Keratinocyte (primary cell): ENCODE data around the gene INO80. TPM values are rescaled to one million over a fixed set of nuclear protein-coding genes. Genes with fewer than 3 reads are reported as not detected.

Source experiments
- DNase-seq: peaks from one replicate; pipeline ENCODE4 v3.0.0-alpha.2; 2011; ENCODE audit warnings: low read depth, missing footprints, low spot score
- FAIRE-seq: peaks from 2 replicates; lab custom pipeline; 2011; peaks lifted over from hg19 to GRCh38; lab: Jason Lieb, UNC
- H2AFZ ChIP-seq: 2 replicates; pipeline ENCODE4 v1.6.0; 2012; ENCODE audit warnings: low read length, control low read depth, inconsistent platforms; ENCODE audit not compliant: control insufficient read depth
- H3K27ac ChIP-seq: 2 replicates; pipeline ENCODE4 v1.5.1; 2011; ENCODE audit warnings: low read length; ENCODE audit not compliant: control insufficient read depth, insufficient read depth
- H3K27me3 ChIP-seq: 3 replicates; pipeline ENCODE4 v1.6.0; 2011; ENCODE audit warnings: low read length; ENCODE audit not compliant: control insufficient read depth, insufficient read depth; ENCODE audit errors: extremely low read depth
- H3K36me3 ChIP-seq, 2 experiments: 2 replicates in 1 of 2; 3 replicates in 1 of 2; pipeline ENCODE4 v1.5.1; 2011; ENCODE audit warnings: low read length in 2 of 2, mild to moderate bottlenecking in 1 of 2; ENCODE audit not compliant: control insufficient read depth in 2 of 2, insufficient read depth in 2 of 2; ENCODE audit errors: extremely low read depth in 1 of 2
- H3K4me1 ChIP-seq: 3 replicates; pipeline ENCODE4 v1.5.1; 2011; ENCODE audit warnings: low read length; ENCODE audit not compliant: control insufficient read depth, insufficient read depth; ENCODE audit errors: extremely low read depth
- H3K4me2 ChIP-seq: 3 replicates; pipeline ENCODE4 v1.6.0; 2011; ENCODE audit warnings: low read depth, low read length; ENCODE audit not compliant: control insufficient read depth, insufficient read depth; ENCODE audit errors: extremely low read depth
- H3K4me3 ChIP-seq, 3 experiments: fragments of 200-600 bp in 1 of 3; sonication (generic) in 1 of 3; 2 replicates in 2 of 3; 3 replicates in 1 of 3; pipeline ENCODE4 v1.5.1; 2011 to 2016; ENCODE audit warnings: low read length in 3 of 3, mild to moderate bottlenecking in 3 of 3, control low read depth in 2 of 3, inconsistent platforms in 1 of 3, low read depth in 1 of 3, mixed read lengths in 1 of 3, mixed run types in 1 of 3, moderate library complexity in 1 of 3; ENCODE audit not compliant: control insufficient read depth in 2 of 3, insufficient read depth in 2 of 3; ENCODE audit errors: extremely low read depth in 1 of 3
- H3K79me2 ChIP-seq: 2 replicates; pipeline ENCODE4 v1.6.0; 2012; ENCODE audit warnings: low read length; ENCODE audit not compliant: control insufficient read depth, insufficient read depth
- H3K9ac ChIP-seq: 3 replicates; pipeline ENCODE4 v1.6.0; 2011; ENCODE audit warnings: low read length; ENCODE audit not compliant: control insufficient read depth, insufficient read depth; ENCODE audit errors: extremely low read depth
- H3K9me1 ChIP-seq: 3 replicates; pipeline ENCODE4 v1.6.0; 2011; ENCODE audit warnings: low read length; ENCODE audit not compliant: control insufficient read depth, insufficient read depth; ENCODE audit errors: extremely low read depth
- H3K9me3 ChIP-seq: 2 replicates; pipeline ENCODE4 v1.5.1; 2012; ENCODE audit warnings: low read depth, low read length; ENCODE audit not compliant: control insufficient read depth
- H4K20me1 ChIP-seq: 3 replicates; pipeline ENCODE4 v1.6.0; 2011; ENCODE audit warnings: low read length; ENCODE audit not compliant: control insufficient read depth, insufficient read depth; ENCODE audit errors: extremely low read depth
- CTCF ChIP-seq, 3 experiments: IDR thresholded peaks in 1 of 3; conservative IDR thresholded peaks in 1 of 3; optimal IDR thresholded peaks in 1 of 3; 2 replicates in 2 of 3; 3 replicates in 1 of 3; pipeline versions ENCODE3 to v1.5.1; 2011; ENCODE audit warnings: low read length in 3 of 3, mild to moderate bottlenecking in 3 of 3, moderate library complexity in 2 of 3, control low read depth in 1 of 3, inconsistent platforms in 1 of 3; ENCODE audit not compliant: insufficient read depth in 2 of 3; ENCODE audit errors: extremely low read depth in 1 of 3
- EZH2 ChIP-seq: IDR thresholded peaks from one replicate; pipeline ENCODE4 v1.6.1; 2012; ENCODE audit warnings: inconsistent platforms, mild to moderate bottlenecking, low read length, moderate library complexity
- dilution Hi-C: fragments of 300-500 bp; cut with MboI; formaldehyde crosslinking; loops from one replicate; pipeline ENCODE4 v1.7.0; 2020; ENCODE audit warnings: low sequenced_read_pairs; ENCODE audit not compliant: extremely low pct_ligation_motif_present
- polyA plus RNA-seq, 5 experiments: library from polyadenylated mRNA; depleted of rRNA in 3 of 5; stranded (reverse) in 3 of 5; stranded (forward) in 1 of 5; unstranded in 1 of 5; fragments of >200 nt; gene quantifications; 1 replicate in 1 of 5; 2 replicates in 3 of 5; 3 replicates in 1 of 5; pipeline versions ENCODE4 v1.2.1 to v1.2.3, GENCODE V29; 2011 to 2012; ENCODE audit warnings: missing spikeins in 2 of 5, low read depth in 1 of 5, low replicate concordance in 1 of 5

INO80 gene
- polyA plus RNA-seq, 1 donor (not counting 4 experiments of a cell fraction or from before 2014, with no cell fraction given), result 10.3 TPM

GRCh38 chr15:40932156-40932555, 183.9 kb downstream of the INO80 start:
- Histone ChIP-seq H3K79me2 (no peaks in the 10 kb centered on the region), H3K27me3 (peaks cover 64% of the 10 kb centered on the region), H4K20me1 (peaks cover 2% of the 10 kb centered on the region), H3K4me1 (peaks cover 15% of the 10 kb centered on the region), H3K9me3 (no peaks in the 10 kb centered on the region), H3K4me2 (no peak overlapping the region), H3K9ac (no peak overlapping the region), H3K27ac (no peak overlapping the region), H3K36me3 (no peaks in the 10 kb centered on the region), H2AFZ (no peak overlapping the region), H3K9me1 (no peaks in the 10 kb centered on the region), H3K4me3 (no peak overlapping the region)
- no peak for FAIRE-seq
- DNase-seq, result no peak
- dilution Hi-C loops, result no loop called here
- TF ChIP-seq CTCF (optimal IDR thresholded peaks at IDR 0.05 in 1 of 3, IDR thresholded peaks at IDR 0.05 in 1 of 3, conservative IDR thresholded peaks at IDR 0.05 in 1 of 3; ENCODE audit: extremely low read depth in 1 of 3, insufficient read depth in 2 of 3, low read length in 3 of 3), result no peak
- no peak for TF ChIP-seq EZH2

- no peak overlapping the region for H3K9ac ChIP-seq
- no peak overlapping the region for H3K4me3 ChIP-seq
- H4K20me1 ChIP-seq, result peaks cover 2% of the 10 kb centered on the region
- DNase-seq, result no peak
- H3K9me3 ChIP-seq, result no peaks in the 10 kb centered on the region
- FAIRE-seq, result no peak
- peaks cover 71% of the 10 kb centered on the region for H3K27me3 ChIP-seq
- no peak overlapping the region for H3K27ac ChIP-seq
- H3K9me1 ChIP-seq, result no peaks in the 10 kb centered on the region
- no peaks in the 10 kb centered on the region for H3K79me2 ChIP-seq
- H2AFZ ChIP-seq, result no peak overlapping the region
- dilution Hi-C loops, result no loop called here
- TF ChIP-seq CTCF (optimal IDR thresholded peaks at IDR 0.05 in 1 of 3, IDR thresholded peaks at IDR 0.05 in 1 of 3, conservative IDR thresholded peaks at IDR 0.05 in 1 of 3; ENCODE audit: extremely low read depth in 1 of 3, insufficient read depth in 2 of 3, low read length in 3 of 3), result no peak
- TF ChIP-seq EZH2, result no peak
- H3K36me3 ChIP-seq, result no peaks in the 10 kb centered on the region
- H3K4me2 ChIP-seq, result no peak overlapping the region
- peaks cover 15% of the 10 kb centered on the region for H3K4me1 ChIP-seq
Observed at GRCh38 chr15:40931300-40932142, 184.6 kb downstream of the INO80 start.
